Heart right ventricle (tissue), 16 donors: Measurements from ENCODE around the gene LEMD3. TPM values are rescaled to one million over a fixed set of nuclear protein-coding genes. Genes with fewer than 3 reads are reported as not detected.
A peak's percentile ranks its signal among the peaks of the same experiment; 100 is the strongest.

Source experiments
- ATAC-seq, 8 donors: fragments of 200-7000 bp; cut with Tn5 transposase; one replicate each; pipeline ENCODE4 v1.9.1; 2020; ENCODE audit warnings: mild to moderate bottlenecking in 8 of 8, moderate library complexity in 8 of 8, moderate number of reproducible peaks in 1 of 8
- DNase-seq, 2 donors: peaks; one replicate each; pipeline ENCODE4 v3.0.0-alpha.2; 2020
- H3K27ac ChIP-seq, 10 donors: fragments of 200-600 bp; sonication (generic) in 2 of 10; one replicate each; pipeline versions ENCODE4 v1.5.0 to v1.8.0; 2020 to 2022; ENCODE audit warnings: mild to moderate bottlenecking in 3 of 10
- H3K27me3 ChIP-seq, 7 donors: fragments of 200-600 bp; one replicate each; pipeline ENCODE4 v1.8.0; 2021 to 2022; ENCODE audit warnings: mild to moderate bottlenecking in 2 of 7
- H3K36me3 ChIP-seq, 9 donors: fragments of 200-600 bp; sonication (generic) in 1 of 9; one replicate each; pipeline versions ENCODE4 v1.5.0 to v1.8.0; 2020 to 2022; ENCODE audit warnings: mild to moderate bottlenecking in 2 of 9
- H3K4me1 ChIP-seq, 9 donors: fragments of 200-600 bp; sonication (generic) in 1 of 9; one replicate each; pipeline versions ENCODE4 v1.5.0 to v1.8.0; 2020 to 2022; ENCODE audit warnings: mild to moderate bottlenecking in 4 of 9
- H3K4me3 ChIP-seq, 10 donors: fragments of 200-600 bp; sonication (generic) in 2 of 10; one replicate each; pipeline versions ENCODE4 v1.5.0 to v1.8.0; 2020 to 2022; ENCODE audit warnings: mild to moderate bottlenecking in 7 of 10, moderate library complexity in 2 of 10
- H3K9me3 ChIP-seq, 11 donors: fragments of 200-600 bp in 10 of 11; sonication (generic) in 2 of 11; one replicate each; pipeline versions ENCODE4 v1.5.0 to v1.8.0; 2013 to 2022; ENCODE audit warnings: mild to moderate bottlenecking in 2 of 11, control low read depth in 1 of 11, moderate library complexity in 1 of 11
- CTCF ChIP-seq, 9 donors: fragments of 200-600 bp; sonication (generic) in 2 of 9; IDR thresholded peaks; one replicate each; pipeline versions ENCODE4 v1.5.0 to v1.8.0; 2021 to 2022; ENCODE audit warnings: antibody characterized with exemption in 9 of 9, mild to moderate bottlenecking in 5 of 9, moderate library complexity in 1 of 9
- WGBS, 2 donors: extraction: QIAGEN DNeasy Blood & Tissue Kit; methylation state at CpG; one replicate each; pipeline ENCODE4 v1.1.7; 2013; ENCODE audit warnings: inconsistent platforms in 1 of 2; 5-methylcytosine and 5-hydroxymethylcytosine counted together
- intact Hi-C, 10 donors: fragments of 100-400 bp; cut with DNase I; formaldehyde crosslinking; loops; one replicate each; pipeline versions ENCODE4 v1.11.1 to v1.14.2; 2022
- polyA plus RNA-seq, 2 donors: library from polyadenylated mRNA; stranded (reverse); fragments of 200-250 nt; gene quantifications; one replicate each; pipeline ENCODE4 v1.2.3, GENCODE V29; 2013
- total RNA-seq, 10 donors: library from RNA; stranded (reverse); fragmentation: NEBNext Ultra II Directional in 3 of 10; extraction: Animal tissue kit (Norgen Biotek cat#: 25700) in 3 of 10; gene quantifications; one replicate each; pipeline versions ENCODE4 v1.2.1 to v1.2.4, GENCODE V29; 2021 to 2023
- donor health status: Arrhythmogenic right ventricular cardiomyopathy.
- donor health status: ischemic (EF 13 %, LVEDD 7.1; RV severe dilation, severe dysfunction).
- donor health status: healthy with polysubstance abuse.
- donor health status: DM: no; HTN: yes; CAD: no.
- donor health status: DM: no; HTN: no; CAD: no.
- donor health status: ischemic (EF 25% LVEDD 6.9; RV normal size, moderate dysfunction).
- donor health status: ischemic (EF 25% LVEDD 5.7; RV mildly dilated, moderate dysfunction).
- donor health status: healthy.
- donor health status: DM: yes; HTN: yes; CAD: no.
- donor health status: Ischemic cardiomyopathy.
- donor health status: ischemic (EF 35%, LVEDD 5.7; RV mildly dilated, moderate dysfunction).
- donor health status: nonischemic (EF 11% LVEDD 7.7; RV severe dilation, severe dysfunction).
- donor health status: DM: yes; HTN: yes; CAD: no.
- donor health status: PGD.
- donor health status: ischemic (EF 29% LVEDD 5.4; RV normal size, mild dysfunction).
- donor health status: nonischemic (EF 23%, LVEDD 6.1; RV moderate dilation, normal function).

LEMD3 gene
- total and polyA plus RNA-seq, 12 donors, result 4.5 to 16.3 (median 11.9) TPM

GRCh38 chr12:65147312-65147905, 22.0 kb upstream of the LEMD3 start:
- no peak for TF ChIP-seq CTCF (IDR thresholded peaks at IDR 0.05)
- Histone ChIP-seq H3K27me3 (peaks cover 0 to 30% (median 0%) of the 10 kb centered on the region in 7 donors), H3K4me1 (no peaks in the 10 kb centered on the region), H3K27ac (no peak overlapping the region), H3K36me3 (no peaks in the 10 kb centered on the region), H3K9me3 (no peaks in the 10 kb centered on the region), H3K4me3 (no peak overlapping the region)
- no peak for DNase-seq
- WGBS, 2 donors, result 66 to 74% methylated on average over 2 of the region's 2 CpGs
- intact Hi-C loops, result no loop called here
- no peak for ATAC-seq

GRCh38 chr12:65152012-65152411, 17.4 kb upstream of the LEMD3 start:
- DNase-seq, result no peak
- H3K36me3 ChIP-seq, result no peaks in the 10 kb centered on the region
- H3K27me3 ChIP-seq, result peaks cover 0 to 19% (median 0%) of the 10 kb centered on the region in 7 donors
- H3K4me3 ChIP-seq, result no peak overlapping the region
- no peaks in the 10 kb centered on the region for H3K9me3 ChIP-seq
- intact Hi-C loops, result no loop called here
- peaks cover 0 to 14% (median 0%) of the 10 kb centered on the region in 9 donors for H3K4me1 ChIP-seq
- no peak for ATAC-seq
- no peak overlapping the region for H3K27ac ChIP-seq
- no peak for TF ChIP-seq CTCF (IDR thresholded peaks at IDR 0.05)

GRCh38 chr12:65152596-65152995, 16.8 kb upstream of the LEMD3 start:
- intact Hi-C loops, result no loop called here

GRCh38 chr12:65155784-65156183, 13.6 kb upstream of the LEMD3 start:
- no peaks in the 10 kb centered on the region for H3K9me3 ChIP-seq
- TF ChIP-seq CTCF (IDR thresholded peaks at IDR 0.05), result no peak
- ATAC-seq (no peak), DNase-seq (no peak)
- H3K27me3 ChIP-seq, result peaks cover 0 to 24% (median 4%) of the 10 kb centered on the region in 7 donors
- no peak overlapping the region for H3K4me3 ChIP-seq
- H3K36me3 ChIP-seq, result no peaks in the 10 kb centered on the region
- WGBS, 2 donors, result 57 to 59% methylated on average over 3 of the region's 3 CpGs
- H3K27ac ChIP-seq, result peak overlapping the region in 1 of 10 donors; percentile 65
- intact Hi-C loops, result no loop called here
- peaks cover 0 to 14% (median 0%) of the 10 kb centered on the region in 9 donors for H3K4me1 ChIP-seq

More at GRCh38 chr12:65152596-65152995, 16.8 kb upstream of the LEMD3 start:
- no peaks in the 10 kb centered on the region for H3K9me3 ChIP-seq
- no peak overlapping the region for H3K27ac ChIP-seq
- no peak for TF ChIP-seq CTCF (IDR thresholded peaks at IDR 0.05)
- no peak overlapping the region for H3K4me3 ChIP-seq
- H3K4me1 ChIP-seq, result peaks cover 0 to 14% (median 0%) of the 10 kb centered on the region in 9 donors
- 46 to 67% methylated on average over 1 of the region's 1 CpG for WGBS, 2 donors
- DNase-seq, result no peak
- H3K36me3 ChIP-seq, result no peaks in the 10 kb centered on the region
- ATAC-seq, result no peak
- H3K27me3 ChIP-seq, result peaks cover 0 to 19% (median 0%) of the 10 kb centered on the region in 7 donors
